ENCODE data around the gene ADGRD1.

Gene ADGRD1

GRCh38 chr12:131005161-131006035 is 51.7 kb downstream of the ADGRD1 start:
- in situ Hi-C loops (cut with HindIII; ENCODE audit: low sequenced_read_pairs) = no loop called here

- in situ Hi-C loops (cut with HindIII; ENCODE audit: low sequenced_read_pairs) = no loop called here
Observed at GRCh38 chr12:131006036-131006735, 52.5 kb downstream of the ADGRD1 start.

DNA sequence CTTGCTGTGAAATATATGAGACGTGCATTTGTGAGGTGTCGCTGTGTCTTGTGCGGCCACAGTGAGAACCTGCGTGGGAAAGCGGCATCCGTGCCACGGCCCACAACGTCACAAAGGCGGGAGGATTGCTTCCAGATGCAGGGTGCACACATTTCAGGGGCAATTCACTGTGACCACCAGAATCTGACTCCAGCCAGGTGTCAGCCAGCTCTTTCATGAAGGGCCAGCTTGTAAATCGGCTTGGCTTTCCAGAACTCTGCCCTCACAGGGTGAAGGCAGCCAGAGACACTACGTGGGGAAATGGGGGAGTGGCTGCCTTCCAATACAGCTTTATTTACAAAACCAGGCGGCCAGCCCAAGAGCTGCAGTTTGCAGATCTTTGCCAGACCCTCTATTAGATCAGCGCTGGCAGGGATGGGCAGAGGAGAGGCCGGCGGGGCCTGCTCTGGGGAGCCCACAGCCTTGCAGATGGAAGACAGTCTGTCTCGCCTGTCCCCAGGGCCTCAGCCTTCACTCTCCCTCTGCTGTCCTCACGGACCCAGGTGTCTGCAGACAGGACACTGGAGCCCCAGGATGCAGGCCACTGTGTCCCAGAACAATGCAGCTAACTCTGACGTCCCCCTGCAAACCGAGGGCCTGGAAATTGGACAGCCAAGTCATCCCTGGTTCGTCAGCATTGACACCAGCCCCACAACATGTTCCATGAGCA is 53.5 kb downstream of the ADGRD1 start:
- in situ Hi-C loops (cut with HindIII; ENCODE audit: low sequenced_read_pairs) = no loop called here

DNA sequence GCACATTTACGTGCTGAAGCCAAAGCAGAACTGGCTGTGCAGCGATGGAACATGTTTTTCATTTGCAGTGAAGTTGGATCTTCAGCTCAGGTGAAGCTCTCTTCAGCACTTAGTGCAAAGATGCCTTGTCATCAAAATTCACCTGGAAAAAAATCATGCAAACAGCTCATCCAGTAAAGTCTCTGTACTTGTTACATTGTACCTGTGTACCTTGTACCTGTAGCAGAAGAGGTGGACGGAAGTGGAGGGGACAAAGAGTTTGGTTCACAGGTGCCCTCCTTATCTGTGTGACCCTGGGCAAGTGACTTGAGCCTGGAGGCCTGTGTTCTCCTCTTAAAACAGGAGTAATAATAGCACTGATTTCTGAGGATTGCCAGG is 54.0 kb downstream of the ADGRD1 start:
- in situ Hi-C loops (cut with HindIII; ENCODE audit: low sequenced_read_pairs) = no loop called here

- in situ Hi-C loops (cut with HindIII; ENCODE audit: low sequenced_read_pairs) = no loop called here
Observed at GRCh38 chr12:131008131-131008912, 54.6 kb downstream of the ADGRD1 start.

DNA sequence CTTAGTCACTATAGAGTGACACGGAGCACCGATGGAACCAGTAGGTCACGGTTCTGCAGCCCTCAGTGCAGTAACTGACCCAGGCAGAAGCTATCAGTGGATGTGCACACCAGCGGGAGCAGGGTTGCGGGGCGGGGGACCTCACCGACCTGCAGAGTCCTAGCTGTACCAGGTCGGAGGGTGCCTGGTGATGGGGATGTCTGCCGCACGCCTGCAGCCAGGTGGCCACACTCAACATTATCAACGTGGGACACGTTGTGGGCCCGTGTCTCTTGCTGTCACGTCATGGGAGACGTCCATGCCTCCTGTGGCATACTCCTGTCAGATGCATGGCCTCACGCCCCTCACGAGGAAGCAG is 55.2 kb downstream of the ADGRD1 start:
- in situ Hi-C loops (cut with HindIII; ENCODE audit: low sequenced_read_pairs) = no loop called here

GRCh38 chr12:131009595-131010395 is 56.1 kb downstream of the ADGRD1 start:
- in situ Hi-C loops (cut with HindIII; ENCODE audit: low sequenced_read_pairs) = no loop called here

DNA sequence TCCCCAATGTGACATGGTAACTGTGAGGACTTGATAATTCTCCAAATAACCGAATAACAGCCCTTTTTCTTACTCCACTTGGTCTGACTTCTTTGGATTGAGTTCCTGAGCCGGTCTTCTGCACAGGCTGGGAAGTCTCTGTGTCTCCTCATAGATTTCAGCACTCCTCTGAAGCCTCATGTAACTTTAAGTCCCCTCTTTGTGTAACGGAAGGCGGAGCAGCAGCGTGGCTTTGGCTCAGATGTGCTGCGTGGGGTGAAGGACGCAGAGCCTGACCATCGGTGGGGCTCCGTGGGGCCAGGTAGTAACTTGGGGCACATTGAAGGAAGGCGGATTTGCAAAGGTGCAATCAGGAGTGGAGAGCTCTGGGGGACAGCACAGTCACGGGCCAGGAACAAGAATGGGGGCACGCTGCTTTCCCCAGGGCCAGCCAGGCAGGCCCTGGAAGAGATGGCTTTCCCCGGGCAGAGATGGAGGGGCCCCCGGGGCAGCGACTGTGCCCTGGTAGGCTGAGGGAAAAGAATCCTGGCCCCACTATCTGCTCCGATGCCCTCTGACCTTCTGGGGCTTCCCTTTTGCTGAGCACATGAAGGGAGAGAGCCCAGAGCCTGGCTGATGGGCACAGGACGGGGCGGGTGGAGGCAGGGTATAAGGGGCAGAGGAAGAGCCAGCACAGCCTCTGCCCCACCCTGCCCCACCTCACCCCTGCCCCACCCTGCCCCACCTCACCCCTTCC is 56.9 kb downstream of the ADGRD1 start:
- in situ Hi-C loops (cut with HindIII; ENCODE audit: low sequenced_read_pairs) = no loop called here

- in situ Hi-C loops (cut with HindIII; ENCODE audit: low sequenced_read_pairs) = no loop called here
Observed at GRCh38 chr12:131011165-131012079, 57.7 kb downstream of the ADGRD1 start.

GRCh38 chr12:131012279-131013069 is 58.8 kb downstream of the ADGRD1 start:
- in situ Hi-C loops (cut with HindIII; ENCODE audit: low sequenced_read_pairs) = no loop called here

DNA sequence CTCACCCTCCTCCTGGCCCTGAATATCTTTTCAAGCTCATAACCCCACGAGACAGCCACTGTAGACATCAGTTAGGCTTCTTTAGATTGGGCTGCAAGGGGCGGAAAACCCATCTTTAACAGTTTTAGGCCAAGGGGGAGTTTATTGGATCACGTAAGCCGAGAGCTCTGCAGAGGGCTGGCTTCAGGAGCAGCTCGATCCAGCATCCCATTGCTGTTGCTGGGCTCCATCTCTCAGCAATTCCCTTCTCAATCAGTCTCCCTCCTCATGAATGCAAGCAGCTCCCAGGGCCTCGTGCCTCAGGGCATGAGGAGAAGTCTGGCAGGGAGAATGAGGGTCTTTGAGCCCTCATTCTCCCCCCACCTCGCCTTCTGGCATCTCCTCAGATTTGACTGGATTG is 59.4 kb downstream of the ADGRD1 start:
- in situ Hi-C loops (cut with HindIII; ENCODE audit: low sequenced_read_pairs) = no loop called here

- in situ Hi-C loops (cut with HindIII; ENCODE audit: low sequenced_read_pairs) = no loop called here
Observed at GRCh38 chr12:131014343-131014742, 60.6 kb downstream of the ADGRD1 start.

DNA sequence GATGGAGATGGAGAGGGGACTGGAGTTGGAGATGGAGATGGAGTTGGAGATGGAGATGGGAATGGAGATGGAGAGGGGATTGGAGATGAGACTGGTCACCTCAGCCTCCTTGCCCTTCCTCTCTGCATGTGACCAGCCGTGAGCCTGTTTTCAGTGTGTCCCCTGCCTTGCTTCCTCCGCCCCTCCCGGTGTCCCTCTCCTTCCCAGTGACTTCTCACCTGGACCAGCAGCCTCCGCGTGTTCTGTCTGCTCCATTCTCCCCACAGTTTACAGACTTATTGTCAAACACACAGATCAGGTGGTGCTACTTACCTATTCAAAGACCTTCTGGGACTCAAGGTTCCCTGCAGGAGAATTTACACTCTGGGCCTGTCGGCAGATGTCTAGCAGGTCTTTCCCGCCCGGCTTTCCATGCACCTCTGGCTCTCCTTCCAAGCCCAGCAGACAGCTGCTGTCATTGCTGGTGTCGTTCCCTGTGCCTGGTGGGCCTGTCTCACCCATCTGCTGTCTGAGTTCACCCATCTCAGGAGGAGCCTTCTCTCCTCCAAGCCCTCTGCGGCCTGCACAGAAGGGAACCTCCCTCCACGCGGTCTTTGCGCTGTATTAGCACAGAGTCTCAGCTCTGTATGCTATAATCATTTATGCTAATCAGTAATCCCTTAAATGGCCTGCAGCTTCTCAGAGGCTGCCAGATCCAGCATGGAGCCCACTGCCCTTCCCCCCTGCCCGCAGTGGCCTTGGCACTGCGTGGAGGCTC is 62.1 kb downstream of the ADGRD1 start:
- in situ Hi-C loops (cut with HindIII; ENCODE audit: low sequenced_read_pairs) = no loop called here

DNA sequence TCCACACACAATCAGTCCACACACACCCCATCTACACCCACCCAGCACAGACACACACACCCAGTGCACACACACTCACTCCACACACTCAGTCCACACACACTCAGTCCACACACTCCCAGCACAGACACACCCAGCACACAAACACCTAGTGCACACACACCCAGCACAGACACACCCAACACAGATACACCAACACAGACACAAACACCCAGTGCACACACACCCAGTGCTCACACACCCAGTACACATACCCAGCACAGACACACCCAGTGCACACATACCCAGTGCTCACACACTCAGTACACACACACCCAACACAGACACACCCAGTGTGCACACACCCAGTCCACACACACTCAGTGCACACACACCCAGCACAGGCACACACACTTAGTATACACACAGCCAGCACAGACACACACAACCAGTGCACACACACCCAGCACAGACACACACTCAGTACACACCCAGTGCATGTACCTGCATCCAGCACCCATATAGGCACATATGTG is 63.8 kb downstream of the ADGRD1 start:
- in situ Hi-C loops (cut with HindIII; ENCODE audit: low sequenced_read_pairs) = no loop called here

- in situ Hi-C loops (cut with HindIII; ENCODE audit: low sequenced_read_pairs) = no loop called here
Observed at GRCh38 chr12:131018019-131018620, 64.4 kb downstream of the ADGRD1 start.

- in situ Hi-C loops (cut with HindIII; ENCODE audit: low sequenced_read_pairs) = no loop called here
Observed at GRCh38 chr12:131018808-131019397, 65.2 kb downstream of the ADGRD1 start.
